HPDE6-E6E7 (cell line): ENCODE data around the gene NSDHL.
"Not testable (repeated sequence)": the region's sequence is repeated elsewhere in the genome, so short reads cannot be mapped to it uniquely, and the experiment has no call there.

Source experiments
- DNase-seq: peaks from one replicate; pipeline ENCODE4 v3.0.0; 2011; ENCODE audit warnings: missing footprints; ENCODE audit errors: extremely low spot score

Gene NSDHL

DNA sequence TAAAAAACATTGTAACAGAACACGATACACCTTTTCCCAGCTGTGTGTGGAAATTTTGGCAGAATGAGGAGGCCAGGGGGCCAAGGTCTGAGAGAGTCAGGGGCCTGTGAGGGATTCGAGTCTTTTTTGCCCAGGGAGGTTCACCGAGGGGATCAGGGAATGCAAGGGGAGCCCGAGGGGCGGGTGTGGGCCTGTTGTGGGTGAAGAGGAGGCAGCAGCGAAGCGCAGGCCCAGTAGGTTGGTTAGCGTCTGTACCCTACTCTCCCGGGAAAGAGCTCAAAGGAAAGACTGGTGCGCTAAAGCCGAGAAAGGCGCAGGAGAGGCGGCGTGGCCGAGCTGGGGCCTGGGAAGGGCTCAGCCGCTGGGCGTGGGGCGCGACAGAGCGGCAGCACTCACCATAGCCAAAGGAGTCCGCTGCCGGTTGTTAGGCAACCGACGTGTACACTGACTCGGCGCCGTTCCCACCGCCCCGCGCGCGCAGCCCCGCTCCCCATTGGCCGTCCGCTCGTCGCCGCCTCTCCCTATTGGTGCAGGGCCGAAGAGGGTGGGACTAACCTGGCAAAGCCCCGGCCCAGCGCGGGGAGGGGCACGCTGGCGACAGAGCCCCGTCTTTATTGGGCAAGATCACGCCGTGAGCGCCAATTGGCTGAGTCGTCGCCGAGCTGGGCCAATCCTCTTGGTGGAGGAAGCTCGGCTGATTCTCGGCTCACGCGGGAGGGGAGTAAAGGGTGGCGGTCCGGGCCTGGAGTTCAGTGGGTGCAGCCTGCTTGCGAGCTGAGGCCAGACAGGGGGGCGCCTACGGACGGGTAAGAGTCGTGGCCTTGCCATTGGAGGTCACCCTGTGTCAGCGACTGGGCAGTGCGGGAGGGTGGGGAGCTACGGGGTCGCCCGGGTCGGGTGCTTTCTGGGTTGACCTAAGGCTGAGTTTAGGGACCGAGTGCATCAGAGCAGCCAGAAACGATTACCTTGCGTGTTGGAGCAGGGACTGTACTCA is at the start of gene NSDHL, which contains the start of gene CETN2:
Gene NSDHL, plus strand, starts transcription at position 752 of the 994 bp plus-strand sequence. CDS start 15,262 bp downstream, outside the sequence.
Gene CETN2, minus strand, starts transcription at position 446 of the 994 bp plus-strand sequence. Its CDS starts 47 bp downstream, at position 399.
- DNase-seq, result peak; percentile 100

DNA sequence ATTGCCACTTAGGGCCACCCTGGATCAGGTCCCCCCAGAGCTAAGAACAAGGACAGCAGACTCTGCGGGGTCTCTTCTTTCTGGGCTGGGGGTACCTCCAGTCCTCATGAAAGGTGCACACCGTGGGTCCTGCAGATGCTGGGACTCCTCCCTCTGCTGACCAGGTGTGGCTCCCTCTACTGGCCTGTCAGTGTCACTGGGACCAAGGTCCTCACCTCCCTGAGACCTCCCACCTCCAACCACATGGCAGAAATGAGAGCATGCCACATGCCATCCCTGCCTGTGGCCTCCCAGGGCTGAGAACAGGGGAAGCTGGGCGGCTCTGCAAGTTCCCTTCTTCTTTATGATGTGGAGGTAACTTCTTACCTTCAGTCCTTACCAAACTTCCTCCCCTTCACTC is 43.8 kb upstream of the NSDHL start:
- DNase-seq, result not testable (repeated sequence)

- no peak for DNase-seq
These were observed 31.9 kb upstream of the NSDHL start for GRCh38 chrX:152798945-152799344.

GRCh38 chrX:152806035-152806434 is 24.8 kb upstream of the NSDHL start:
- DNase-seq, result no peak

GRCh38 chrX:152810403-152810802 is 20.5 kb upstream of the NSDHL start:
- DNase-seq, result no peak

DNA sequence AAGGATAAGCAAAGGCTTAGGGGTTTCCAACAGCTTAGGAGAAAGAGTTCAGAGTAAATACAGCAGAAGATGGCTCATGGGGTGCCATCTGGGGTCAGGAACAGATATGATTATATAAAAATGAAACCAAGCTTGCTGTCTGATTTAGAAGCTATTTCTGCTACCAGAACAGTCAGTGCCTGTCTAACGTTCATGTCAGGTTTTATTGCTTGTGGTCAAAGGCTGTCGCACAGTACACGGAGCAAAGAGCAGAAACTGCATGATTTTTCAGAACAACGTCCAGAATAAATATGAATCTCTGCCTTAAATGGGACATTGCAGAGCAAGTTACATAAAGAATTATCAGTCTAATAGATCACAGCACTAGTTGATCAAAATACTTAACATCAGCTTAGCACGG is 17.7 kb upstream of the NSDHL start:
- no peak for DNase-seq

GRCh38 chrX:152814048-152814447 is 16.8 kb upstream of the NSDHL start:
- DNase-seq, result no peak

GRCh38 chrX:152817078-152817764 is 13.6 kb upstream of the NSDHL start:
- DNase-seq, result no peak

GRCh38 chrX:152818356-152818755 is 12.5 kb upstream of the NSDHL start:
- DNase-seq, result no peak

DNA sequence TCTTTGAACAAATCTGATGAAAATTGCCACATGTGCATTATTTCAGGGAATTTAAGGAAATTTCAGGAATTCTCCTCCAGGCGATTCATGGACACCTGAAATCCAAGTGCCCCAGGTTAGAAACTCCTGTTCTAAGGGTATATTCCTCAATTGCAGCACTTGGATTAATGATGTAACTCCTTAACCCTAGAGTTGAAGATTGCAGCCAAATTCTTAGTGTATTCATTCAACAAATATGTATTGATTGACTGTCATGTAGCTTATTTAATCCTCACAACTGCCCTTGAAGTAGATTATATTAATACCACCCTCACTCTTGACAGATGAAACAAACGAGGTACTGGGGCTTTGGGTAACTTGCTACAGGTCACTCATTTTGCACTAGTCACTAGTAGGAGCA is 11.6 kb upstream of the NSDHL start:
- no peak for DNase-seq

- DNase-seq, result no peak
These were observed 11.1 kb upstream of the NSDHL start for GRCh38 chrX:152819732-152820131.

DNA sequence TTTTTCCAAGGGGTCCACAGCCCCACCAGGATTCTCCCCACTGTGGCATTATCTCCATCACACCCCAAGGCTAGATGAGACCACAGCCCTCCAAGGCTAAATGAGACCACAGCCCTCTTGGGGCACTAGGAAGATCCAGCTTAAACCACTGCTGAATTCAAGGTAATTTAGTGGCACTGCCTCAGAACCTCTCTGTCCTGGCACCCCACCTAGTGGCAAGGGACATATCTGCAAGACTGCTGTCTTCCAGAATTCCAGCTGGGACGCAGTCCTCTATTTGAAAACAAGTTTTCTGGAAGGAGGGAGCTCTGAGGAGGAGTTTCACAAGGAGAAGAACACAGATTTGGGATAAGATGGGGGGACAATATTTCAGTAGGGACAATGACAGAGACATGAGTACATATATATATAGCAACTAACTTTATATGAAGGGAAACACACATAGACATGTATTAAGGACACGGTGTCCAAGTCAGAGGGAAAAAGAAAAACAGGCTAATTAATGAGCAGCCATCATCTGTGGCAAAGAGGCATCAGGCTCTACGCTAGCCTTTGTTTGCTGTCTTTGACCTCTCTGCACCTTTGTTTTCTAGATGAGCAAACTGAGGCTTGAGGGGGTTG is 9.6 kb upstream of the NSDHL start:
- peak; percentile 66 for DNase-seq

- DNase-seq, result no peak
These were observed 8.3 kb upstream of the NSDHL start for GRCh38 chrX:152822383-152823086.

DNA sequence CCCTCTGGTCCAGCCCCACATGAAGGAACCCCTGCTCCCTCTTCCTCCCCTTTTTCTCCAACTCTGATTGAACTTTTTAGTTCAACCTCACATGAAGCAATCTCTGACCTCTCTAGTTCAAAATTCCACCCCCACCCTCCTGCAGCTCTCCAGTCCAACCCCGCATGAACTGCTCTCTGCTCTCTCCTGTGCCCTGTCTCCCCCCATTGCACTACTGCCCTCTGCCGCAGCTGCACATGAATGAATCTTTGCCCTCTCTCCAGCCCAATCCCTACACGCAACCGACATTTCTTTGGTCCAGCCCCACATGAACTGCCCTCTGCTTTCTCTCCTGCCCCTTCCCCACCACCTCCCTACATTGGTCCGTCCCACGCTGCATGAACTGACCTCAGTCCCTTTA is 7.2 kb upstream of the NSDHL start:
- DNase-seq, result no peak

DNA sequence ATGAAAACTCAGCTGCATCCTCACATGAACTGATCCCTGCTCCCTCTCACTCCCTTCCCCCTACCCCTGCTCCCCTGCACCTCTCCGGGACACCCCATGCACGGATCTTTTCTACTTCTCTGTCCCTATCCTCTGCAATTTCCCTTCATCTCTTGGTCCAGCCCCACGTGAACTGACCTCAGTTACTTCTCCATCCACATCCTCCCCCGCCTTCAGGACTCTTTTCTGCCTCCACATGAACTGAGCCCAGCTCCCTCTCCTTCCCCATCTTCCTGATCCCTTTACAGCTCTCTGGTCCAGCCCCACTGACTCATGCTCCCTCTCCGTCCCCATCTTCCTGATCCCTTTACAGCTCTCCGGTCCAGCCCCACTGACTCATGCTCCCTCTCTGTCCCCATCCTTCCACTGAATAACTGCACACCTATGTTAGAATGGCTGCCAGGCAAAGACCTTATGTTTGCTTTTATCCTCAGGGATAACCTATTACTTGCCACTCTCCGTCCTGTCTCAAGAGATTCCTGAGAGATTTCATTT is 6.0 kb upstream of the NSDHL start:
- no peak for DNase-seq

- no peak for DNase-seq
These were observed 528 bp downstream of the NSDHL start for GRCh38 chrX:152831391-152831790.

GRCh38 chrX:152832520-152832919 is 1.7 kb downstream of the NSDHL start:
- DNase-seq, result no peak

DNA sequence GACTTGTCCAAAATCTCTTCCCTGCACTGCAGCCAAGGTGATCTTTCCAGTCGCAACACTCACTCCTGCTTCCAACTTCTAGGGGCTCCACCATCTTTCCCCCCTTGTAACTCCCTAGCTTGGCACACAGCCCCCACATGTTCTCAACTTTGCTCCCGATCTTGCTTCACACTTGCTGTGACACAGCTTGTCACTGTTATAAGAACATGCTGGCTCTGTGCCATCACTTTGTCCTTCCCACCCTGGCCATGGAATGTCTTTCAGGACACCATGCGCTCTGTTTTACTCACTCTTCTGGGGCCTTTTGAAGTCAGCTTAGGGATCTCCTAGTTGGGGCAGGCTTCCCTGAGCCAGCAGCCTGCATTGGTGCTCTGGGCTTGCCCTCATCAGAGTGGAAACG is 2.5 kb downstream of the NSDHL start:
- DNase-seq, result no peak

DNA sequence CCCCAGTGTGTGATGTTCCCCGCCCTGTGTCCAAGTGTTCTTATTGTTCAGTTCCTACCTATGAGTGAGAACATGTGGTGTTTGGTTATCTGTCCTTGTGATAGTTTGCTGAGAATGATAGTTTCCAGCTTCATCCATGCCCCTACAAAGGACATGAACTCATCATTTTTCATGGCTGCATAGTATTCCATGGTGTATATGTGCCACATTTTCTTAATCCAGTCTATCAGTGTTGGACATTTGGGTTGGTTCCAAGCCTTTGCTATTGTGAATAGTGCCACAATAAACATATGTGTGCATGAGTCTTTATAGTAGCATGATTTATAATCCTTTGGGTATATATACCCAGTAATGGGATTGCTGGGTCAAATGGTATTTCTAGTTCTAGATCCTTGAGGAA is 4.6 kb downstream of the NSDHL start:
- not testable (repeated sequence) for DNase-seq

DNA sequence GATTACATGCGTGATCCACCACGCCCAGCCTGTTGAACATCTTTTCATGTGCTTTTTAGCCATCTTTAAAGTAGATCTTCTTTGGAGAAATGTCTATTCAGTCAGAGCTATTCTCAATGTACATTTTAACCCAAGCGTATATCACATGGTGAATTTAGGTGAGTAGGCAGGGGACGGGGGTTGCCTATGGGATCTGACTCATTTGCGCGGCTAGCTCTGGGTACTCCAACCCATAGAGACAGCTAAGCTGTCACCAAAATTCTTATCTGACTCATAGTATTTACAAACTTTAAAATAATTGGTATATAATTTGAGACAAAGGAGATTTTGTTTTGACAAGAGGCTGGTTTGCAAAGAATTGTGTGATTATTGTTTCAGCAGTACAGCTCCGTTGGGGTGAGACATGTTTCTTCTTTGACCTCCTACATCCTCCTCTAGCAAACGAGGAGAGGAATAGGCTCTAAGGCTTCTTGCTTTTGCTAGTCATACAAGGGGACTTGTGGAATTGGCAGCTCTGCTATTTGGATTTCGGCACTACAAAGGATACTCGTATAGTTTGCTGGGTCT is 12.0 kb downstream of the NSDHL start:
- DNase-seq, result no peak

DNA sequence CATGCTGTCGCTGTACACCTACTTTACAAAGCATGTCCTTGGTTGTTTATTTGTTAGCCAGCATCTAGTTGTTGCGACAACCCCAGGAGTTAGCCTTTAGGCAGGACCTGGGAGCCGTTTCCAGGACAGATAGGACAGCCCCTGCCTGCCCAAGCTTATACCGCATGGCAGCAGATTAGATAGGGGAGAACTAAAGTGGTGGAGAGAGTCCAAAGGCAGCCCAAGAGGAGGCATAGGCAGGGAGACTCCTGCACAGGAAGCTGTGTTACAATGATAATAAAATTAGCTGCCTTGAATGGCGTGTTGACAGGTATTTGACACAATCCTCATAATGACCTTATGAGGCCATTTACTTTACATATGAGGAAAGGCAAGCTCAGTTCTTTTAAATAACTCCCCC is 13.0 kb downstream of the NSDHL start:
- no peak for DNase-seq
